DMS153 (cell line): Measurements from ENCODE around the gene SLITRK1.

ENCODE experiments used
- DNase-seq: peaks from one replicate; lab custom pipeline; 2025; lab: John Stamatoyannopoulos, UW

SLITRK1 gene, protein sequence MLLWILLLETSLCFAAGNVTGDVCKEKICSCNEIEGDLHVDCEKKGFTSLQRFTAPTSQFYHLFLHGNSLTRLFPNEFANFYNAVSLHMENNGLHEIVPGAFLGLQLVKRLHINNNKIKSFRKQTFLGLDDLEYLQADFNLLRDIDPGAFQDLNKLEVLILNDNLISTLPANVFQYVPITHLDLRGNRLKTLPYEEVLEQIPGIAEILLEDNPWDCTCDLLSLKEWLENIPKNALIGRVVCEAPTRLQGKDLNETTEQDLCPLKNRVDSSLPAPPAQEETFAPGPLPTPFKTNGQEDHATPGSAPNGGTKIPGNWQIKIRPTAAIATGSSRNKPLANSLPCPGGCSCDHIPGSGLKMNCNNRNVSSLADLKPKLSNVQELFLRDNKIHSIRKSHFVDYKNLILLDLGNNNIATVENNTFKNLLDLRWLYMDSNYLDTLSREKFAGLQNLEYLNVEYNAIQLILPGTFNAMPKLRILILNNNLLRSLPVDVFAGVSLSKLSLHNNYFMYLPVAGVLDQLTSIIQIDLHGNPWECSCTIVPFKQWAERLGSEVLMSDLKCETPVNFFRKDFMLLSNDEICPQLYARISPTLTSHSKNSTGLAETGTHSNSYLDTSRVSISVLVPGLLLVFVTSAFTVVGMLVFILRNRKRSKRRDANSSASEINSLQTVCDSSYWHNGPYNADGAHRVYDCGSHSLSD

DNA sequence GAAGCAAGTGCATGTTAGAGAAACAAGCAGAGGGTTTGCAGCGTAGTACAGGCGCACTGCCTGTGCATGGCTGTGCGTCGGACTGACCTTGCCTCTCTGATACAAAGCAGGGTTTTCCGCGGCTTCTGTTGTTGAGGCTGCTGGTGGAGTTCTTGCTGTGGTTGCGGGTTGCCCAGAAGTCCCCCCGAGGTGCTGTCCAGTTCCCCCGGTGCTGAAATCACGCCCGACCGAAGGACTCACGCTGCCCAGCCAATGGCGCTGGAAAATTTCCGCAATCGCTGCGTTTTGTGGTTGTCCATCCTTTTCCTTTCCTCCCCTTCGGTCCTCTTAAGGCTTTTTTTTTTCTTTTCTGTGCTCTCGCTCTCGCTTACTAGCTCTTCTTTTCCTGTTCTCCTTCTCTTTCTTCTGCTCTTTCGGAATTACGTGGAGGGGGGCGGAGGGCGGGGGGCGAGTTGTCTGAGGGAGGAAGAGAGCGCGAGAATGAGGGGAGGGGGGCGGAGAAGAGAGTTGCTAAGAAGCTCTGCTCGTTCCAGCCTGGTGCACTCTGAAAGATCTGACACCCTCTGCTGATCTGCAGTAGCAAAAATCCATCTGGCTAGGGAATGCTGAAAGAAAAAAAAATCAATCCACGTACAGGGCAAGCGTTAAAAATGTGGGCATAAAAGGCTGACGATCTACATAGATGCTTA, at the start of gene SLITRK1:
SLITRK1 (minus strand) TSS at position 558 of the 689 bp plus-strand sequence. CDS start 967 bp downstream, outside the sequence.
- peak; percentile 27 for DNase-seq

DNA sequence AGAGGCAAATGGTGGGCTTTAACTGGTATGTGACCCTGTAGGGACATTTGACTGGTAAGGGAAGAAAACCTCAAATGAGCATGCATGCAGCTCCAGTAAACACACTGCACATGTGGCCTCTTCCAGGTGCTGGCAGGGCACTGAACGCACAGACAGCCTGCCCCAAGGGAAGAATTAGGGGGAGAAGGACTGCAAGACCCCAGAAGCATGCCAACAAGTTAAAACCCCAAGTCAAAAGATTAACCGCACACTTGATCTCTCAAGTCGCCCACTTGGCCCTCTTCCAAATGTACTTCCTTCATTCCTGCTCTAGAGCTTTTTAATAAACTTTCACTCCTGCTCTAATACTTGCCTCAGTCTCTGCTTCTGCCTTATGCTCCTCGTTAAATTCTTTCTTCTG, 46.9 kb upstream of the SLITRK1 start:
- DNase-seq = no peak

DNA sequence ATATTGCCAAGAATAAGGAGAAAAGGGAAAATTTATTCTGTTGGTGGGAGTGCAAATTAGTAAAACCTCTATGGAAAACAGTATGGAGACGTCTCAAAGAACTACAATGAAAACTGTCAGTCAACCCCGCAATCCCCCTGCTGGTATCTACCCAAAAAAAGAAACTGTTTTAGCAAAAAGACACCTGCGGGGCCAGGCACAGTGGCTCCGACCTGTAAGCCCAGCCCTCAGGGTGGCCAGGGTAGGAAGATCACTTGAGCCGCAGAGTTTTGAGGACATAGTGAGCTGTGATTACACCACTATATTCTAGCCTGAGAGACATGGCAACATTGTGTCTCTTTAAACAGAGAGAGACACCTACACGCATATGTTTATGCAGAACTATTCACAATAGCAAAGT, 37.5 kb upstream of the SLITRK1 start:
- DNase-seq = no peak

DNA sequence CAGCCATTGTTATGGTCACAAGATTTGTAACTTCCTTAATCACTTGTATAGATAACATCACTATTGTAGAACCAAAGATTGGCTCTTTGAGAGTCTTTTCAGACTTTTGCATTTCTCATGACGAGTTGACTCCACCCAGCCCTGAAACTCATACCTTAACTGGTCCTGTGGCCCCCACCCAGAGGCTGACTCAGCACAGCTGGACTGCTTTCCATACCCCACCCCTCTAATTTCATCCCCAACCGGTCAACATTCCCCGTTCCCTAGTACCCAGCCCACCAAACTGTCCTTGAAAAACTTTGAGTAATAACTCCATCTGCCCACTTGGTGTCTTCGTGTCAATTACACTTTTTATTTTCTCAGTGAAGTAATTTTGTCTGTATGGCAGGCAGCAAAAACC, 32.1 kb upstream of the SLITRK1 start:
- DNase-seq = no peak

DNA sequence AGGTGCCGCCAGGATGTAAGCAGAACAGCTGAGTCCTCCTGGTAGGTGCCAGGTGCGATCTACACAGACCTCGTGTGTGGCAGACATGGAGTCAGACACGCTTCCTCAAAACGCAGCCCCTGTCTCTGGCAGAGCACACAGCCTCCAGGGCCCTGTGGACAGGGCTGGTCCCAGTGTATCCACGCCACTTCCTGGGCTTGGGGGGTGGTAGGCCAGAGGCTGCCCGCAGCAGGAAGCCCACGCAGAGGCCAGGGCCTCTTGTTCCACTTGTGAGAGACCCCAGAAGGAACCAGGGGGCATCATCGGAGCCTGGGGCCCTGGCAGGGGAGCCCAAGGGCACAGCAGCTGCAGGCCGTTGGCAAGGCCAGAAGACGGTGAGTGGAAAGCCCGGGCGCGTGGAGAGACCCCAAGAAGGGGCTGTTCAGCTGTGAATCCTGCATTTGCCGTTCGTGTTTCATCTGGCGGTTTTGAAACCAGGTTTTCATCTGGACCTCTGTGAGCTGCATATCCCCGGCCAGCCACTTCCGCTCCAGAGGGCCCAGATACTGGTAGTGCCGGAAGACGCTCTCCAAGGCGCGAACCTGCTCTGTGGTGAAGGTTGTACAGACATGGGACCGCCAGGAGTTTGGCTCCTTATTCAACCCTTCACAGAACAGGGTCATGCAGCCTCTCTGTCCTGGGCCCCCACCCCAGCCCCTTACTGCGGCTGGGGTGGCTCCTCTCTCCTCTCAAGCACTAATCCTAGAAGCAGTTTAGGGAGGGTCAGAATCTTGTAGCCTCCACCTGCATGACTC, 25.1 kb upstream of the SLITRK1 start:
- DNase-seq = no peak

DNA sequence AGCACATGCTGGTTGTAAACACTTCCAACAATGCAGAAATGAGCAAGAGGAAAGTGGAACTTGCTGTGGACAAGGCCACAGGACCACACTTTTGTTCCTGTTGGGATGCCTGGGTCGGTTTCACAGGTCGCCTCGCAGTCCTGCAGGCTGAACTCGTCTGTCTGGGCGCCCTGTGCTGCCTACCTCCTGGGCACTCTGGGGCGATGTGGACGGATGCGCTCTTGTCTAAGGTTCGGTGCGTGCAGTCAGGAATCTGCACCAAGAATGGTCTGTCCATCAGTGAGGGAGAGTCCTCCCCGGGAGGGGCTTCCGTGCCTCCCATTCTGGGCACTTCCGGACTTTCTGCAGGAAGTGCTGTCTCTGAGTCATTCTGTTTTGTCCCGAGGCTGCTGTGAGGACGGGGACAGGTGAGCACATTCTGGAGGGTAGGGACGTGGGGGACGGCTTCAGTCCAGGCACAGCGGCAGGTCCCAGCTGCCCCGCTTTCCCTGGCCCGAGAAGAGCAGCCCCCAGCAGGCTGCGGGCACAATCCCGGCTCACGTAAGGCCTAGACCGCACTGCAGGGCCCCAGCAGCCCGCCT, 24.1 kb upstream of the SLITRK1 start:
- DNase-seq = no peak

DNA sequence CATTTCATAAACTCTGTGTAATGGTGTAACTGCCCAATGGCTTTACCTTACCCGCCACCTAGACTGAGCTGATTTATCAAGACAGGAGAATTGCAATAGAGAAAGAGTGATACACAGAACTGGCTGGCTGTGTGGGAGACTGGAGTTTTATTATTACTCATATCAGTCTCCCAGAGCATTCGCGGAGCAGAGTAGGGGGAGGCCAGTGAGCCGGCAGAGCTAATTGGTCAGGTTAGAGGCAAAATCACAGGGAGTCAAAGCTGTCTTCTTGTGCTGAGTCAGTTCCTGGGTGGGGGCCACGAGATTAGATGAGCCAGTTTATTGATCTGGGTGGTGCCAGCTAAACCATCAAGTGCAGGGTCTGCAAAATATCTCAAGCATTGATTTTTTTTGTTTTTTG, 23.4 kb upstream of the SLITRK1 start:
- DNase-seq = no peak

DNA sequence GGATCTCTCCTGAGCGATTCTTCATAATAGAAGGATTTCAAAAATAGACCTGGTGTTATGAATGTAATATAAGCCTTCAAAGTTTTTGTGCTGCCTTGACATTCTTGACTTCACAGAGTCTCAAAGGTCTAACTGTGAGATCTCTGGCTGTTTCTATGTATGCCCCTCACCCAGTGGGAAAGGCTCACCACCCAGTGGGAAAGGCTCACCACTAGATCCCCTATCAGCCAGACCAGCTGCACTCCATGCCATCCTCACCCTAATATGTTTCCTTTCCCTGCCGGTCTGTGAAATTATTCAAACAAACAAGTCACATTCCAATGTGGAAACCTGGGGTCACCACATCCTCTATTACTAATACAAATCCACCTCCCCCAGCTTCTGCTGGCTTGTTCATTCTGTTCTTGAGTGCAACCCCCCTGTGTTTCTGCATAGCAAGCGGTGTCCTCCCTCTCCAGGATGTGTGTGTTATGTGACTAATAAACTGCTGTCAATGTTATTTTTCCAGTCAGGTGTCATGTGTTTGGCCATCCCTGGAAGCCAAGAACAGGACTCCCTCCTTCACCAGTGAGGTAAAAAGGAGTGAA, 13.8 kb upstream of the SLITRK1 start:
- no peak for DNase-seq

DNA sequence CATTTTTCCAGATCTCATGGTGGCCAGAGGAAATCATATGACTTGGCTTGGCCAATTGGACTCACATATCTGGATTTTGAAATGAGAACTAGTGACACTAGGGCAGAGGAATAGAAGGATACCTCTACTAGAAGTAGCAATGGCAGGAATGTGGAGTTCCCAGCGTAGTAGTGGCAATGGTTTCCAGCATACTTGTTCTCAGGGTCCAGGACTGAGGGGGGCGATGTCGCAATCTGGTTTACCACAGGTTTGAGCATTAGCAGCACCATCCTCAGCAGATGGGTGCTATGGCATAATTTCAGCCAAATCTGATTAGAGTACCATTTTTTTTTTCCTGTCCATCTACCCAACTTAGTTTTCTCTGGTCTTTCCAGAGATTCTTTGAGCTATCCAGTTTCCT, 8.1 kb upstream of the SLITRK1 start:
- DNase-seq = no peak

DNA sequence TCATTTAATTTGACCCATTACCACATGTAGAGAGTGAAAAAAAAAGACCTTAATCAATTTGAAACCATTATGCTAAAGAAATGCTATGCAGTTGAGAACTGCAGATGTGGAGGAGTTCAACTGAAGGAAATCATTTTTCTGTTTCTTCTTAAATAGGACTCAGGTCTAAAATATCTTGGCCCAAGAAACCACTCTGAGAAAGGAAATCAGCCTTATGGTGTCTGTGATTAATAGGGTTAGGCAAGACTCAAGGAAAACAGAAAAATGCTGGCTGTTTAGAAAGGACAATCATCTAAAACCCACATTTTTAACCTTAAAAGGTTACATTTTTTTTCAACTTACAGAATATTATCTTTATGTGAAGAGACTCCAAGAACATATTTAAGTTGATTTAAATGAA, 1.9 kb upstream of the SLITRK1 start:
- DNase-seq = no peak

DNA sequence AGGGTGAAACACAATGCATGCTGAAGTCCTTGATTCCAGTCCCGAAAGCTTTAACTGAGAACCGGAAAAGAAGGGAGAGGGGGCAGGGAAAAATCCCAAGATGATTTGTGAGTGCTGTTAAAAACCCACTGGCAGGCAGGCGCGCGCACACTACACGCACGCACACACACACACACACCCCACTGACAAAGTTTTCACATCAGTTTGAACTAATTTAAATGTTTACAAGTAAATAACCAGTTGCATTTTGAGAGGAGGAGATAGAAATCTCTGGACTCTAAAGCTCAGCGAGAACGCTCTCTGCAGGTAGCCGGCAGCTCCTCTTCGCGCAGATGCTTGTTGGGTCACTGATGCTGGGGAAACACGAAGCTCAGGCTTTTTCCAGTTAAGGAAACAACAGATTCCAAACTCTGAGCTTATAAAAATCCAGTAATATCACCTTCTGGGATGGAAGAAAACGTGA, 818 bp upstream of the SLITRK1 start:
- DNase-seq = peak; percentile 13

DNA sequence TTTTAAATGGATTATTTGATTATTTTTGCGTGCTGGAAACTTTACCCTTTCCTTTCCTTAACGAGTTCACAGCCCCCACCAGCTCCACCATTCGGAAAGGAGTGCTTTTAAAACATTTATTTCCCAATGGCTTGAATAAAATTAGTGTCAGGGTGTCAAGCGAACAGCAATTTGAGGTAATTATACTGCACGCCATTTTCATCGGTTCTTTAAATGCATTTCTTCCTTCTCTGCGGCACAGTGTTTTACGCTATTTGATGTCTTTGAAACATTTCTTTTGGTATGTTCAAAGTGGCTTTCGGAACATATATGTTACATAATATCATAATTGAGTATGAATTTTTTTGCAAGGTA, 309 bp upstream of the SLITRK1 start:
- DNase-seq = no peak

DNA sequence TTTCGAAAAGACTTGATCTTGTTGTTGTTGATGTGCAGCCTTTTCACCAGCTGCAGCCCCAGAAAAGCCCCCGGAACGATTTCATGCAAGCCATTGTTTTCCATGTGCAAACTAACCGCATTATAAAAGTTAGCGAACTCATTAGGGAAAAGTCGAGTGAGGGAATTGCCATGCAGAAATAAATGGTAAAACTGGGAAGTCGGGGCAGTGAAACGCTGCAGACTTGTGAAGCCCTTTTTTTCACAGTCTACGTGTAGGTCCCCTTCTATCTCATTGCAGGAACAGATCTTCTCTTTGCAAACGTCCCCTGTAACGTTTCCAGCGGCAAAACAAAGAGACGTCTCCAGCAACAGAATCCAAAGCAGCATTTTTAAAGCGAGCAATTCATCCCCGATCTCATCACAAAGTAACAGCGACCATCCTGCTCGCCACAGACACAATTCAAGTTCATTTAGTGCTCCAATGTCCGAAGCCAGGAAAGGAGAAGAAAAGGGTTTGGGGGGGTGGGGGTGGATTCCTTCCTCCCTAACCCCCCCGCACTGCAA, 1.1 kb downstream of the SLITRK1 start:
- no peak for DNase-seq

DNA sequence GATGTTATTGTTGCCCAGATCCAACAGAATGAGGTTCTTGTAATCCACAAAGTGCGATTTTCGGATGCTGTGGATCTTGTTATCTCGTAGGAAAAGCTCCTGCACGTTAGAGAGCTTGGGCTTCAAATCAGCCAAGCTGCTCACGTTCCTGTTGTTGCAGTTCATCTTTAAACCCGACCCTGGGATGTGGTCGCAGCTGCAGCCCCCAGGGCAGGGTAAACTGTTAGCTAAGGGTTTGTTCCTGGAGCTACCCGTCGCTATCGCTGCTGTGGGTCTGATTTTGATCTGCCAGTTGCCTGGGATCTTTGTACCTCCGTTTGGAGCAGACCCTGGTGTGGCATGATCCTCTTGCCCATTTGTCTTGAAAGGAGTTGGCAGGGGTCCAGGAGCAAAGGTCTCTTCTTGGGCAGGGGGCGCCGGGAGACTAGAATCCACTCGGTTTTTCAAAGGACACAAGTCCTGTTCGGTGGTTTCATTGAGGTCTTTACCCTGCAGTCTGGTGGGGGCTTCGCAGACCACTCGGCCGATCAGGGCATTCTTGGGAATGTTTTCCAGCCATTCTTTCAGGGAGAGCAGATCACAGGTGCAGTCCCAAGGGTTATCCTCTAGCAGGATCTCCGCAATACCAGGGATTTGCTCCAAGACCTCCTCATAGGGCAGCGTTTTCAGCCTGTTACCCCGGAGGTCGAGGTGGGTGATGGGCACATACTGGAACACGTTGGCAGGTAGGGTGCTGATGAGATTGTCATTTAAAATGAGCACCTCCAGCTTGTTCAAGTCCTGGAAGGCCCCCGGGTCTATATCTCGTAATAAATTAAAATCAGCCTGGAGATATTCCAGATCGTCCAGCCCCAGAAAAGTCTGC, 1.8 kb downstream of the SLITRK1 start:
- no peak for DNase-seq

DNA sequence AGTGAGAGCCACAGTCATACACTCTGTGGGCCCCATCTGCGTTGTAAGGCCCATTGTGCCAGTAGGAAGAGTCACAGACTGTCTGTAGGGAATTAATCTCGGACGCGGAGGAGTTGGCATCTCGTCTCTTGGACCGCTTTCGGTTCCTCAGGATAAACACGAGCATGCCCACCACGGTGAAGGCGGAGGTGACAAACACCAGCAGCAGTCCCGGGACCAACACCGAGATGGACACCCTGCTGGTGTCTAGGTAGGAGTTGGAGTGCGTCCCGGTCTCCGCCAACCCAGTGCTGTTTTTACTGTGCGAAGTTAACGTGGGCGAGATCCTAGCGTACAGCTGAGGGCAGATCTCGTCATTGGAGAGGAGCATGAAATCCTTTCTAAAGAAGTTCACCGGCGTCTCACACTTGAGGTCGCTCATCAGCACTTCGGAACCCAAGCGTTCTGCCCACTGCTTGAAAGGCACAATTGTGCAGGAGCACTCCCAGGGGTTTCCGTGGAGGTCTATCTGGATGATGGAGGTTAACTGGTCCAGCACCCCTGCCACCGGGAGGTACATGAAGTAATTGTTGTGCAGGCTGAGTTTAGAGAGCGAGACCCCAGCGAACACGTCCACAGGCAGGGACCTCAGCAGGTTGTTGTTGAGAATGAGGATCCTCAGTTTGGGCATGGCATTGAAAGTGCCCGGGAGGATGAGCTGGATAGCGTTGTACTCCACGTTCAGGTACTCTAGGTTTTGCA, 2.7 kb downstream of the SLITRK1 start:
- DNase-seq = no peak

DNA sequence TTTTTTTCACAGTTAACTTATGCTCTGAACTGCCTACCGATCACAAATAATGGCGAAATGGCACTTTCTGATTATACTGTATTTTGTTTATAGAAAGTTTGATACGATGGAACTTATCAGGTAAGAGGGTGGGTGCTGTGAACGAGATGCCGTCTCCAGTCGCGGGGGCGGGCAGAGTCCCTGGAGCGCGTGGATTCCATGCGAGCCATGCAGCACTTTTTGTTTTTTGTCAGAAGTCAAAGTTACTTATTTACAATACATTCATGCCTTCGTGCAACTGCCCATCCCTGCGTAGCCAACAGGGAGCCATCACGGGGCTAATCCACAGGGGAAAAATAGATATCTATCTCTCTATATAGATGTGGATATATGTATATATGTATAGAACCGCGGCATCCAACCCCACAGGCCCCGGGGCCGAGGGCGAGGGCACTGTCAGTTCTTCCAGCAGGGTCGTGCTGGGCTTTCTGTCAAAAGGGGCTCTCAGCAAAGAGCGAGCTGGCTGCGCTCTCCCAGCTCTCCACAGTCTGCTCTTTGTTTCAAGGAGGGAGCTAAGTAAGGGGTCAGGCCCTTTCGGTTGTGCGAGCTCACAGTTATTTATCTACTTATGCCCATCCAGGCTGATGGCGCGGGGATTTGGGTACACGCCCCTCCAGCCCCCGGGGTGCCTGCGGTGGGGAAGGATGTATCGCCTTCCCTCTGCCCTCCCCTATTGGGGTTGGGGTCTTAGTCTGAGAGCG, 3.4 kb downstream of the SLITRK1 start:
- no peak for DNase-seq

DNA sequence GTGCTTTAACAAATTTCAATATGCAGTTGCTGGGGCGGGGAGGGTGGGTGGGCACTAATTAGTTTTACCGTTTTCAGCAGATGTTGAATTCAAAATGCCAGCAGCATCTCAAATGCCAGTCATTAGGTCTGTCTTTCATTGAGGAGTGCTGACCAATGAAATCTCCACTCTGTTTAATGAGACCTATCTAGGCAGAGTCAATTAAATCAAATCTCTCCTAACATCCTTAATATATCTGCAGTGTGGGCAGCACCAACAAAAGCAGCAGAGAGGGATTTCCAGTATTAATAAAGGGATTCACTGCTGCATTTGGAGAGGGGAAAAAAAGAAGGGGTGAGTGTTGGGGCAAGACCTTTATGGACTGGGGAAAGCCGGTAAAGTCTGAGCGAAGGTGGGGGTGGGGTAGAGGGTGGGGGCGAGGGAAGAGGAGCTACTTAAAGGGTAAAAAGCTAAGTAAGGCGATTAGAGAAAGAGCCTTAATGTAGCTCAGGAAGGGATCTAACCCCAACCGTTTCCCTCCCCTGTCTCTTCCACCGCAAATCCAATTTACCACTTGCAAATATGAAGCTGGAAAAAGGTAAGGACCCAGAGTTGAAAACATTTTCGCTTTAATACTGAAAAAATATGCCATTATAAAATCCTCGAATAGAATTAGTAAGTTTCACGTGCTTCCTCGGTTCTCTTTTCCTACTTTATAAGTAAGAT, 4.5 kb downstream of the SLITRK1 start:
- DNase-seq = no peak

DNA sequence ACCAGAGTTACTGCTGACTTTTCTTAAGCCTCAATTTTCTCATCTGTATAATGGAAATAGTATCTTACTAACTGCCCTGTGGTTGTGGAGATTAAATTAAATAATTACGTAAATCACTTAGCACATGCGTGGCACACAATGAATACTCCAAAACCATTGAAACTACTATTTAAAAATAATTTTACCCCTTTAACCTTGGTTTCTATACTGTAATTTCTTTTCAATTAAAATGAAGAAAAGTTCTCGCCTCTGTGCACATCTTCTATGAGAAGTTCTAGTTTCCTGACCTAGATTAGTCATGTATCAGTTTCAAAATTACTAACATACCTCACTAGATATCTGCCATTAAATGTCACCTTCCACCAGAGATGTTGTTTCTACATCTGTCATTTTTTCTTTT, 5.7 kb downstream of the SLITRK1 start:
- DNase-seq = no peak
